Activated T-helper 1 cell treated with anti-CD3 and anti-CD28 coated beads, Interleukin-12 subunit alpha, Interleukin-12 subunit beta, Interleukin-2, Interleukin-4 antibody, amounts not matched to agents 30 ng/mL and 10 ng/mL and 1 ng/mL, durations not matched to agents 14 hours and 24 hours and 36 hours (primary cell): Measurements from ENCODE around the gene RABGAP1. TPM values are rescaled to one million over a fixed set of nuclear protein-coding genes. Genes with fewer than 3 reads are reported as not detected.
A peak's percentile ranks its signal among the peaks of the same experiment; 100 is the strongest.

ENCODE experiments used
- DNase-seq: peaks from one replicate; pipeline ENCODE4 v3.0.0; 2021; ENCODE audit warnings: low spot score
- H3K27ac Mint-ChIP-seq: one replicate; pipeline ENCODE4 v1.8.0; 2021; ENCODE audit warnings: mild to moderate bottlenecking, mixed read lengths
- H3K27me3 Mint-ChIP-seq: one replicate; pipeline ENCODE4 v1.8.0; 2022; ENCODE audit warnings: mild to moderate bottlenecking, moderate library complexity, mixed read lengths; ENCODE audit not compliant: insufficient read depth
- H3K36me3 Mint-ChIP-seq: one replicate; pipeline ENCODE4 v1.8.0; 2021; ENCODE audit warnings: low read depth, mixed read lengths
- H3K4me1 Mint-ChIP-seq: one replicate; pipeline ENCODE4 v1.8.0; 2021; ENCODE audit warnings: low read depth, mixed read lengths
- H3K4me3 Mint-ChIP-seq: one replicate; pipeline ENCODE4 v1.8.0; 2021; ENCODE audit warnings: mild to moderate bottlenecking, moderate library complexity, mixed read lengths
- H3K9me3 Mint-ChIP-seq: one replicate; pipeline ENCODE4 v1.8.0; 2021; ENCODE audit warnings: mixed read lengths
- intact Hi-C: fragments of 100-400 bp; cut with micrococcal nuclease; formaldehyde crosslinking; loops from one replicate; pipeline ENCODE4 v1.15.1; 2024
- total RNA-seq: library from RNA; stranded (reverse); gene quantifications from 2 replicates; pipeline ENCODE4 v1.2.3, GENCODE V29; 2022

The RABGAP1 gene
- total RNA-seq, 1 donor from 2014 or later: 30.2 TPM

GRCh38 chr9:122951056-122951455 is 10.2 kb downstream of the RABGAP1 start:
- no peaks in the 10 kb centered on the region for H3K9me3 Mint-ChIP-seq
- intact Hi-C loops: no loop called here
- H3K4me3 Mint-ChIP-seq: no peak overlapping the region
- no peaks in the 10 kb centered on the region for H3K27me3 Mint-ChIP-seq
- peaks cover 9% of the 10 kb centered on the region for H3K36me3 Mint-ChIP-seq
- no peak overlapping the region for H3K27ac Mint-ChIP-seq
- peaks cover 30% of the 10 kb centered on the region for H3K4me1 Mint-ChIP-seq
- no peak for DNase-seq

GRCh38 chr9:122954253-122954691 is 13.5 kb downstream of the RABGAP1 start:
- no peak for DNase-seq
- intact Hi-C loops: no loop called here
- H3K9me3 Mint-ChIP-seq: no peaks in the 10 kb centered on the region
- H3K27ac Mint-ChIP-seq: no peak overlapping the region
- no peaks in the 10 kb centered on the region for H3K27me3 Mint-ChIP-seq
- no peak overlapping the region for H3K4me3 Mint-ChIP-seq
- peaks cover 5% of the 10 kb centered on the region for H3K36me3 Mint-ChIP-seq
- peaks cover 10% of the 10 kb centered on the region for H3K4me1 Mint-ChIP-seq

GRCh38 chr9:122955961-122956360 is 15.1 kb downstream of the RABGAP1 start:
- Mint-ChIP-seq H3K9me3 (no peaks in the 10 kb centered on the region), H3K36me3 (peaks cover 17% of the 10 kb centered on the region), H3K27ac (no peak overlapping the region), H3K4me1 (peaks cover 4% of the 10 kb centered on the region), H3K4me3 (no peak overlapping the region), H3K27me3 (no peaks in the 10 kb centered on the region)
- intact Hi-C loops: no loop called here
- no peak for DNase-seq

GRCh38 chr9:122961139-122961538 is 20.3 kb downstream of the RABGAP1 start:
- Mint-ChIP-seq H3K4me3 (no peak overlapping the region), H3K36me3 (peaks cover 19% of the 10 kb centered on the region), H3K9me3 (no peaks in the 10 kb centered on the region), H3K27ac (no peak overlapping the region), H3K27me3 (no peaks in the 10 kb centered on the region), H3K4me1 (no peaks in the 10 kb centered on the region)
- DNase-seq: no peak
- intact Hi-C loops: no loop called here

DNA sequence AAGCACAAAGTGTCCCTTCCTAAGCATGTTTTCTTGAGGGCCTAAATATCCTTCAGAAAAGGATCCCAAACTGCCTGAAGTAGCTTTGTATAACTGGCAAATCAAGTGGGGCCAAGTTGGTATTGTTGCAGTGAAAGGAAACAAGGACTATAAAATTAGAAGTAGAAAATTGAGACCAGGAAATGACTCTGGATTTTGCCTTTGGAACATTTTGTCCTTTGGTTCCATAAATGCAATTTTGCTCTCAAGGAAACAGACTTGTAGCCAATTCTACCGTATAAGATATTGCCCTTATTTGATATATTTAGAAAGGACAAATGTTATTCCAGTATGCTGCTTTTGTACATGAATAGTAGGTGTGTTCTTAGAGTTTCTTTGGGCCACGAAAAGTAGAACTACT is 34.4 kb downstream of the RABGAP1 start:
- H3K4me1 Mint-ChIP-seq: no peaks in the 10 kb centered on the region
- intact Hi-C loops: no loop called here
- no peak for DNase-seq
- H3K27me3 Mint-ChIP-seq: no peaks in the 10 kb centered on the region
- no peak overlapping the region for H3K27ac Mint-ChIP-seq
- H3K9me3 Mint-ChIP-seq: no peaks in the 10 kb centered on the region
- no peak overlapping the region for H3K4me3 Mint-ChIP-seq
- H3K36me3 Mint-ChIP-seq: peaks cover 16% of the 10 kb centered on the region

DNA sequence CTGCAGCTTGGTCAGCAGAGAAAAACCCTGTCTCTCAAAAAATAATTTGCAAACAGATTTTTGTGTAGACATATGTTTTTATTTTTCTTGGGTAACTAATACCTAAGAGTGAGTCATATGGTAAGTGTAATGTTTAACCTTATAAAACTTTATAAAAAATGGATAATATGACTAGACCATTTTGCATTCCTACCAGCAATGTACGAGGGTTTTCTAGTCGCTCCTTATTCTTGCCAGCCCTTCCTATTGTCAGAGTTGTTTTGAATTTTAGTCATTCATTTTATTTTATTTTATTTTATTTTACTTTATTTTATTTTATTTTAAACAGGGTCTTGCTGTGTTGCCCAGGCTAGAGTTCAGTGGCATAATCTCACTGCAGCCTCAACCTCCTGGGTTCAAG is 37.8 kb downstream of the RABGAP1 start:
- DNase-seq: no peak
- Mint-ChIP-seq H3K4me1 (no peaks in the 10 kb centered on the region), H3K27me3 (no peaks in the 10 kb centered on the region), H3K27ac (no peak overlapping the region), H3K9me3 (no peaks in the 10 kb centered on the region), H3K4me3 (no peak overlapping the region), H3K36me3 (peaks cover 7% of the 10 kb centered on the region)
- intact Hi-C loops: no loop called here

DNA sequence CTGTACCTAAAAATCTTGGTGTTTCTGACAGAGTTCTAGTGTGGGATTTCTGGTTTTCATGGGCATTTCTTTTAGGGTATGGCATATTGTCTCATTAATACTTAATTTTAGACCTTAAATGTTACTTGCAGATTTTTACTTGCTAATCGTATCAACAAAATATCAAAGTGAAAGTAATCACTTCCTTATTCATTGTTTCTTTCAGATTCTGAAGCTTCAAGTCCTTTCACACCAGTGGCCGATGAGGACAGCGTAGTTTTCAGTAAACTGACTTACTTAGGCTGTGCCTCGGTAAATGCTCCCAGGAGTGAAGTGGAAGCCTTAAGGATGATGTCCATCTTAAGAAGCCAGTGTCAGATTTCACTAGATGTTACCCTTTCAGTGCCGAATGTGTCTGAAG is 45.2 kb downstream of the RABGAP1 start:
- intact Hi-C loops: no loop called here
- H3K9me3 Mint-ChIP-seq: no peaks in the 10 kb centered on the region
- no peak overlapping the region for H3K27ac Mint-ChIP-seq
- no peak for DNase-seq
- H3K36me3 Mint-ChIP-seq: peaks cover 12% of the 10 kb centered on the region
- H3K4me3 Mint-ChIP-seq: no peak overlapping the region
- no peaks in the 10 kb centered on the region for H3K27me3 Mint-ChIP-seq
- peaks cover 5% of the 10 kb centered on the region for H3K4me1 Mint-ChIP-seq

DNA sequence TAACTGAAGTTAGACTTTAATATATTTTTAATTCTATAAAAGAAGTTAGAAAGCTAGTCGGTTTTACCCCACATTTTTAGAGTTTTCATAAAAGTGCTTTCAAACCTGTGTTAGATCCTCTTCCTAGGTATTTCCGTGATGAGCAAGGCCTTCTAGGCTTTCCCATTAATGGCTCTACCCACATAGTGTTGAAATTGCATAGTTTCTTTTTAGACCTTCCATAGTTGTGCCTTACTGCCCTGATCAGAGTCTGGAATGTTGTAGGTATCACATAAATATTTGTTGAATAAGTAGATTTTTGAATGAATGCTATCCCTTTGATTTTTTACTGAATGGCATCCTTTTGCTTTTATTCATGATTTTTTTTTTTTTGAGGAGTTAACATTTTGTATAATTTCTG is 47.3 kb downstream of the RABGAP1 start:
- intact Hi-C loops: no loop called here
- Mint-ChIP-seq H3K4me3 (no peak overlapping the region), H3K27ac (no peak overlapping the region), H3K4me1 (peaks cover 5% of the 10 kb centered on the region), H3K27me3 (no peaks in the 10 kb centered on the region), H3K36me3 (peaks cover 12% of the 10 kb centered on the region), H3K9me3 (no peaks in the 10 kb centered on the region)
- no peak for DNase-seq

DNA sequence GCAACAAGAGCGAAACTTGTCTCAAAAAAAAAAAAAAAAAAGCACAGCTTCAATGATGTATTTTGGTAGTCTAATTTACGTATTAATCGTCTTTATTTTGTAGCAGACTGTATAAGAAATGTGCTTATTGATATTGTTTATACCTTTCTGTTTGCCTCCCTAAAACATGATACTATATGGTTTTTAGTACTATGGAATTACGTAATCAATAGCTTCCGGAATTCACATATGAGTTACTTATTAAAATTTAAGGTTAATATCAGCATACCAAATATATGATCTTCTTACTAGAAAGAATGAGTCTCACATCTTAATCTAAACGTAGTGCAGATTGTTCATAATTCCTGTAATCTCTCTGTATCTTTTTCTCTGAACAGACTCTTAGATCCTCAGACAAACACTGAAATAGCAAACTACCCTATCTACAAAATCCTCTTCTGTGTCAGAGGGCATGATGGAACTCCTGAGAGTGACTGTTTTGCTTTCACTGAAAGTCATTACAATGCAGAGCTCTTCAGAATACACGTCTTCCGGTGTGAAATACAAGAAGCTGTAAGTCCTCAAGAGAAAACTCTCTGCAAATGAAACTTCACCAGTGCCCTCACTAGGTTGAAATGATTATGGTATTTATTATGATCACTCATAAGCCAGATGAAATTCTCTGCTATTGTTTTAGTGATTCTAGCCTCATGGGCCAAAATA is 48.3 kb downstream of the RABGAP1 start:
- Mint-ChIP-seq H3K4me3 (no peak overlapping the region), H3K4me1 (peaks cover 5% of the 10 kb centered on the region), H3K9me3 (no peaks in the 10 kb centered on the region), H3K36me3 (peaks cover 12% of the 10 kb centered on the region), H3K27ac (peak overlapping the region; percentile 42), H3K27me3 (no peaks in the 10 kb centered on the region)
- intact Hi-C loops: no loop called here
- DNase-seq: no peak

DNA sequence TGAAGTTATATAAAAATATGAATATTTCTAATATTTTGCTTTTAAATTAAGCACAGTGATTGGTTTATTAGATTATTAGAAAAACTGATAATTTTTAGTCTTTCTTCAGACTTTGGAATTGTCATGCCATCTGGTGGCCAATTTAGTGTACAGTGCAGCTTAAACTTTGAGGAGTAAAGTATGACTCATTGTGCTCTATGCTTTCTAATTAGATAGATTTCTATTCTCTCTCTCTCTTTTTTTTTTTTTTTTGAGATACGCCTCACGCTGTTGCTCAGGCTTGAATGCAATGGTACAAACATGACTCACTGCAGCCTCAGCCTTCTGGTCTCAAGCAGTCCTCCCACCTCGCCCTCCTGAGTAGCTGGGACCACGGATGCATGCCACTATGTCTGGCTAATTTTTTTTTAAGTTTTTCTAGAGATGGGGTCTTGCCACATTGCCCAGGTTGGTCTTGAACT is 50.6 kb downstream of the RABGAP1 start:
- Mint-ChIP-seq H3K9me3 (no peaks in the 10 kb centered on the region), H3K4me3 (no peak overlapping the region), H3K4me1 (peaks cover 5% of the 10 kb centered on the region), H3K27me3 (no peaks in the 10 kb centered on the region), H3K27ac (no peak overlapping the region), H3K36me3 (peaks cover 6% of the 10 kb centered on the region)
- intact Hi-C loops: loop anchor here (1.0 to 5.0 kb wide), 7 partner anchors 50 to 527 kb away; partner anchors contain the start of genes PDCL, RABGAP1, RC3H2 and ZBTB6
- DNase-seq: no peak

DNA sequence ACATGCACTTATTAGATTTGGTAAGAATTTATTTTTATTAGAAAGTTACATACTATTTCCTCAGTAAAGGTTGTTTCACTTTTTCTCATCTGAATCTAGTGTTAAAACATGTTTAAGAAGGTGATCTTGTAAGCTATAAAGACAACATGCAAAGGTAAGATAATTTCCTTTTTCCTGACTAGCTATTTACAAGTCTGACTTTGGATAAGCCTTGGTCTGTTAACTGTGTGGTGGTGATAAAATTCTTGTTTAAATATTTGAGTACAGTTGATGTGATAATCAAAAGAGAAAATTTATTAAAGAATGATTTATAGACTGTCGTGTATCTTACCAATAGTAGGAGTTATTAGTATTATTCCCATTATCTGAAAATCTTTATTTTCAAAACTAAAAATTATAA is 55.8 kb downstream of the RABGAP1 start:
- Mint-ChIP-seq H3K27ac (no peak overlapping the region), H3K36me3 (peaks cover 19% of the 10 kb centered on the region), H3K9me3 (no peaks in the 10 kb centered on the region), H3K27me3 (no peaks in the 10 kb centered on the region), H3K4me3 (no peak overlapping the region), H3K4me1 (peaks cover 10% of the 10 kb centered on the region)
- no peak for DNase-seq
- intact Hi-C loops: no loop called here

DNA sequence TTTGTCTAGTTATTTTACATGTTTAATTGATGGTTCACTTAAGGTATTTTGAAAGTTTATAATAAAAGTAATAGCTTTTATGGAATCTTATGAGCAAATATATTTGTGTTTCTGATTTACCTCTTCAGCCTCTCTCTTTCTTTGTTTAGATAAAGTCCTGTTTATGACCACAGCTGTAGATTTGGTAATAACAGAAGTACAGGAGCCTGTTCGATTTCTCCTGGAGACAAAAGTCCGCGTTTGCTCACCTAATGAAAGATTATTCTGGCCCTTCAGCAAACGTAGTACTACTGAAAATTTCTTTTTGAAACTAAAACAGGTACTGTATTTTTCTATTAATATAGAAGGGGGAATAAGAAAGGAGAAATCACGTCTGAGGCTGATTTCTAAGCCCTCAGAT is 57.6 kb downstream of the RABGAP1 start:
- intact Hi-C loops: no loop called here
- no peaks in the 10 kb centered on the region for H3K9me3 Mint-ChIP-seq
- H3K27me3 Mint-ChIP-seq: no peaks in the 10 kb centered on the region
- H3K4me1 Mint-ChIP-seq: peaks cover 10% of the 10 kb centered on the region
- H3K27ac Mint-ChIP-seq: no peak overlapping the region
- no peak overlapping the region for H3K4me3 Mint-ChIP-seq
- peaks cover 23% of the 10 kb centered on the region for H3K36me3 Mint-ChIP-seq
- no peak for DNase-seq

DNA sequence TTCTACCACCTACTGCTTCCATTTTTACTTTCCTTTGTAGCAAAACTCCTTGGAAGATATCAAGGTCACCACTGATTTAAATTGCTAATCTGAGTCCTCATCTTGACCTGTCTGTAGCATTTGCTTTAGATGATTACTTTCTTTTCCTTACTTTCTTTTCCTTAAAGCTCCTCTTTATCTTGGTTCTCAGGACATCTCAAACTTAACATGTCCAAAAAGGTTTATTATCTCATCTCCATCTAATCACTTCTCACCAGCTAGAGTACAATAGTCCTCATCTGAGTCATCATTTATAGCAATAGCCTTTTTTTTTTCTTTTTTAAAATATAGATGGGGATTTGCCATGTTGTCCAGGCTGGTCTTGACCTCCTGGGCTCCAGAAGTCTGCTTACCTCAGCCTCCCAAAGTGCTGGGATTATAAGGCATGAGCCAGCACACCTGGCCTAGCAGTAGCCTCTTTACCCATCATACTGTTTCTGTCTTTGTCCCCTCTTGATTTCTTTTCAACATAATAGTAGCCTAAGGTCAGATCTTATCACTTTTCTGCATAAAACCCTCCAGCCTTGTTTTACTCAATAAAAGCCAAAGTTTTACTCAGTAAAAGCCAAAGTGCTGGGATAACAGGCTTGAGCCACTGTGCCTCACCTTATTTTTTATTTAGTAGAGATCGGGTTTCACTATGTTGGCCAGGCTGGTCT is 59.7 kb downstream of the RABGAP1 start:
- intact Hi-C loops: no loop called here
- no peak overlapping the region for H3K27ac Mint-ChIP-seq
- no peak overlapping the region for H3K4me3 Mint-ChIP-seq
- peaks cover 24% of the 10 kb centered on the region for H3K36me3 Mint-ChIP-seq
- peaks cover 10% of the 10 kb centered on the region for H3K4me1 Mint-ChIP-seq
- H3K9me3 Mint-ChIP-seq: no peaks in the 10 kb centered on the region
- DNase-seq: no peak
- no peaks in the 10 kb centered on the region for H3K27me3 Mint-ChIP-seq
